ENCODE measurements around the gene SMIM22. TPM values are rescaled to one million over a fixed set of nuclear protein-coding genes. Genes with fewer than 3 reads are reported as not detected.

SMIM22 gene
- total RNA-seq, 1 experiment from 2014 or later: not detected

GRCh38 chr16:4778050-4778392 is 17.1 kb upstream of the SMIM22 start:
- intact Hi-C loops (cut with micrococcal nuclease; ENCODE audit: unreplicated experiment): no loop called here
- Histone ChIP-seq H3K4me3 (ENCODE audit: low read depth, low read length, poor library complexity, severe bottlenecking) (no peak overlapping the region), H3K27me3 (replicated peaks; ENCODE audit: insufficient read depth, low read depth, low read length, poor library complexity) (no peaks in the 10 kb centered on the region), H3K36me3 (ENCODE audit: insufficient read depth, low read length, poor library complexity, severe bottlenecking) (no peaks in the 10 kb centered on the region), H3K27ac (ENCODE audit: low read depth, low read length, poor library complexity, severe bottlenecking) (no peak overlapping the region), H3K9me3 (ENCODE audit: low read depth, low read length, poor library complexity, severe bottlenecking) (no peaks in the 10 kb centered on the region), H3K4me1 (ENCODE audit: insufficient read depth, low read length, poor library complexity, severe bottlenecking) (no peaks in the 10 kb centered on the region)
- BruUV-seq (replicated peaks): no TSS peak
- TF ChIP-seq EZH2 (IDR thresholded peaks at IDR 0.05; ENCODE audit: borderline replicate concordance, low read depth, low read length, poor library complexity, severe bottlenecking): no peak
- no peak for TF ChIP-seq CTCF (conservative IDR thresholded peaks at IDR 0.05; ENCODE audit: low read depth, low read length)
- DNase-seq (ENCODE audit: low spot score): no peak
- ChIA-PET POLR2A (ENCODE audit: low non-redundant PET) (no interaction called here), CTCF (no interaction called here)

DNA sequence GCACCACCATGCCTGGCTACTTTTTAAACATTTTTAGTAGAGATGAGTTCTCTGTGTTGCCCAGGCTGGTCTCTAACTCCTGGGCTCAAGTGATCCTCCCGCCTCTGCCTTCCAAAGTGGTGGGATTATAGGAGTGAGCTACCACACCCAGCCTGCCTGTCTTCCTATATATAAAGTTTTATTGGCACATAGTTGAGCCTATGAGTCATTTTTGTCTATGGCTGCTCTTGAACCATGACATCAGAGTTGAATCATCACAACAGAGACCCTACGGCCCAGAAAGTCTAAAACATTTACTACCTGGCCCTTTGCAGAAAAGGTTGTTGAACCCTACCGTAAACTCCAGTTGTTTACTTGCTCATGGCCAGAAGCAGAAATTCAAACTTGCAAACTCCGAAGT is 14.9 kb upstream of the SMIM22 start:
- H3K36me3 ChIP-seq (ENCODE audit: insufficient read depth, low read length, poor library complexity, severe bottlenecking): no peaks in the 10 kb centered on the region
- TF ChIP-seq EZH2 (IDR thresholded peaks at IDR 0.05; ENCODE audit: borderline replicate concordance, low read depth, low read length, poor library complexity, severe bottlenecking) (no peak), CTCF (conservative IDR thresholded peaks at IDR 0.05; ENCODE audit: low read depth, low read length) (no peak)
- no peak overlapping the region for H3K4me3 ChIP-seq (ENCODE audit: low read depth, low read length, poor library complexity, severe bottlenecking)
- no TSS peak for BruUV-seq (replicated peaks)
- no peaks in the 10 kb centered on the region for H3K27me3 ChIP-seq (replicated peaks; ENCODE audit: insufficient read depth, low read depth, low read length, poor library complexity)
- H3K27ac ChIP-seq (ENCODE audit: low read depth, low read length, poor library complexity, severe bottlenecking): no peak overlapping the region
- ChIA-PET CTCF (no interaction called here), POLR2A (ENCODE audit: low non-redundant PET) (no interaction called here)
- intact Hi-C loops (cut with micrococcal nuclease; ENCODE audit: unreplicated experiment): no loop called here
- DNase-seq (ENCODE audit: low spot score): no peak
- no peaks in the 10 kb centered on the region for H3K4me1 ChIP-seq (ENCODE audit: insufficient read depth, low read length, poor library complexity, severe bottlenecking)
- no peaks in the 10 kb centered on the region for H3K9me3 ChIP-seq (ENCODE audit: low read depth, low read length, poor library complexity, severe bottlenecking)

- no peak overlapping the region for H3K4me3 ChIP-seq (ENCODE audit: low read depth, low read length, poor library complexity, severe bottlenecking)
- DNase-seq (ENCODE audit: low spot score): no peak
- H3K27me3 ChIP-seq (replicated peaks; ENCODE audit: insufficient read depth, low read depth, low read length, poor library complexity): no peaks in the 10 kb centered on the region
- no peaks in the 10 kb centered on the region for H3K4me1 ChIP-seq (ENCODE audit: insufficient read depth, low read length, poor library complexity, severe bottlenecking)
- H3K27ac ChIP-seq (ENCODE audit: low read depth, low read length, poor library complexity, severe bottlenecking): no peak overlapping the region
- CTCF ChIA-PET: no interaction called here
- H3K36me3 ChIP-seq (ENCODE audit: insufficient read depth, low read length, poor library complexity, severe bottlenecking): no peaks in the 10 kb centered on the region
- TF ChIP-seq CTCF (conservative IDR thresholded peaks at IDR 0.05; ENCODE audit: low read depth, low read length) (no peak), EZH2 (IDR thresholded peaks at IDR 0.05; ENCODE audit: borderline replicate concordance, low read depth, low read length, poor library complexity, severe bottlenecking) (no peak)
- no peaks in the 10 kb centered on the region for H3K9me3 ChIP-seq (ENCODE audit: low read depth, low read length, poor library complexity, severe bottlenecking)
- POLR2A ChIA-PET (ENCODE audit: low non-redundant PET): no interaction called here
- intact Hi-C loops (cut with micrococcal nuclease; ENCODE audit: unreplicated experiment): no loop called here
- no TSS peak for BruUV-seq (replicated peaks)
Observed at GRCh38 chr16:4783251-4783950, 11.8 kb upstream of the SMIM22 start.

Measured in A673 (cell line).